GM06990 (cell line): ENCODE results near the gene SLC39A3.

ENCODE experiments used
- DNase-seq: peaks from one replicate; pipeline ENCODE4 v3.0.0-alpha.2; 2011; ENCODE audit not compliant: insufficient read length; ENCODE audit errors: extremely low read depth
- H3K27me3 ChIP-seq: replicated peaks from 2 replicates; pipeline ENCODE4 v1.6.0; 2011; ENCODE audit warnings: low read length; ENCODE audit not compliant: control insufficient read depth, insufficient read depth
- H3K36me3 ChIP-seq: 2 replicates; pipeline ENCODE4 v1.5.1; 2011; ENCODE audit warnings: low read length; ENCODE audit not compliant: control insufficient read depth, insufficient read depth
- H3K4me3 ChIP-seq: replicated peaks from 2 replicates; pipeline ENCODE4 v1.5.1; 2011; ENCODE audit warnings: low read depth, mild to moderate bottlenecking, control low read depth, low read length
- TF ChIP-seq, protein P1 (sequence below): IDR thresholded peaks from 2 replicates; pipeline ENCODE4 v1.5.1; 2011; ENCODE audit warnings: low read length, control low read depth, mild to moderate bottlenecking, inconsistent platforms; ENCODE audit not compliant: insufficient read depth, poor library complexity, severe bottlenecking

SLC39A3 gene

GRCh38 chr19:2770055-2771013, 30.5 kb upstream of the SLC39A3 start:
- DNase-seq: no peak
- peaks cover 14% of the 10 kb centered on the region for H3K36me3 ChIP-seq
- no peak overlapping the region for H3K4me3 ChIP-seq

GRCh38 chr19:2769218-2769617, 29.4 kb upstream of the SLC39A3 start:
- Histone ChIP-seq H3K4me3 (no peak overlapping the region), H3K36me3 (peaks cover 17% of the 10 kb centered on the region), H3K27me3 (no peaks in the 10 kb centered on the region)
- no peak for DNase-seq
- TF ChIP-seq, protein P1, sequence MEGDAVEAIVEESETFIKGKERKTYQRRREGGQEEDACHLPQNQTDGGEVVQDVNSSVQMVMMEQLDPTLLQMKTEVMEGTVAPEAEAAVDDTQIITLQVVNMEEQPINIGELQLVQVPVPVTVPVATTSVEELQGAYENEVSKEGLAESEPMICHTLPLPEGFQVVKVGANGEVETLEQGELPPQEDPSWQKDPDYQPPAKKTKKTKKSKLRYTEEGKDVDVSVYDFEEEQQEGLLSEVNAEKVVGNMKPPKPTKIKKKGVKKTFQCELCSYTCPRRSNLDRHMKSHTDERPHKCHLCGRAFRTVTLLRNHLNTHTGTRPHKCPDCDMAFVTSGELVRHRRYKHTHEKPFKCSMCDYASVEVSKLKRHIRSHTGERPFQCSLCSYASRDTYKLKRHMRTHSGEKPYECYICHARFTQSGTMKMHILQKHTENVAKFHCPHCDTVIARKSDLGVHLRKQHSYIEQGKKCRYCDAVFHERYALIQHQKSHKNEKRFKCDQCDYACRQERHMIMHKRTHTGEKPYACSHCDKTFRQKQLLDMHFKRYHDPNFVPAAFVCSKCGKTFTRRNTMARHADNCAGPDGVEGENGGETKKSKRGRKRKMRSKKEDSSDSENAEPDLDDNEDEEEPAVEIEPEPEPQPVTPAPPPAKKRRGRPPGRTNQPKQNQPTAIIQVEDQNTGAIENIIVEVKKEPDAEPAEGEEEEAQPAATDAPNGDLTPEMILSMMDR: no peak

More at GRCh38 chr19:2770055-2771013, 30.5 kb upstream of the SLC39A3 start:
- no peaks in the 10 kb centered on the region for H3K27me3 ChIP-seq
- TF ChIP-seq, protein P1: no peak

DNA sequence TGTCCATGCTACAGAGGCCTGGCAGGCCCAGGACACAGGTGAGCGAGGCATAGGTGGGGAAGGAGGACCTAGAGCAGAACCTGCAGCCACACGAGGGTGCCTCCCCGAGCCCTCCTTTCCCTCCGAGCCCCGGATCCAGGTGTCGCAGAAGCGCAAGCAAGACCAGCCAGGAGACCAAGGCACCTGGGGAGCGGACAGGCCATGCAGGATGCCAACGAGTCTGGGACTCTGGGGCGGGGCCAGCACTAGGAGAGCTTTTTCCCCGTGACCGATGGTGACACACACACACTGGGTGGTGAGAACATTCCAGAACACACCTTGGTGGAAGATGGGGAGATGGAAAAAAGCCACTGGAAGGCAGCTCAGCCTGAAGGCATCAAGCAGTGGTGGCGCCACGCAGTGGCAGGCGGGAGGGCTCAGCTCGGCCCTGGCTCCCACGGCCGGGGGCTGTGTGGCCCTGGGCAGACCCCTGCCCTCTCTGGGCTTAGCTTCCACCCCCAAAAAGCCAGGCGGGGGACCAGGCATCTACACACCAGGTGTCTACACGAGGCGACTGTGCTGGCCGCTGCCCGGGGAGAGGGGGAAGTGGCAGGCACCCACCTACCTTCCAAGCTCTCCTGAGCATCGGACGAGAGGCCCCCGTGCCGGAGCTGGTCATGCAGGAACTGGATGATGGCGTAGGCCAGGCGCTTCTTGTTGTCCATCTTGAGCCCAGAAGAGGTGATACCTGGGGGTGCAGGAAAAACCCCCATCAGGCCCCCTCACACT, 28.7 kb upstream of the SLC39A3 start:
- DNase-seq: no peak
- no peak overlapping the region for H3K4me3 ChIP-seq
- TF ChIP-seq, protein P1: no peak
- H3K36me3 ChIP-seq: peaks cover 16% of the 10 kb centered on the region
- H3K27me3 ChIP-seq: no peaks in the 10 kb centered on the region

- Histone ChIP-seq H3K27me3 (no peaks in the 10 kb centered on the region), H3K4me3 (no peak overlapping the region), H3K36me3 (peaks cover 23% of the 10 kb centered on the region)
- no peak for DNase-seq
- TF ChIP-seq, protein P1: no peak
Measured at GRCh38 chr19:2767688-2768087, 27.9 kb upstream of the SLC39A3 start.

GRCh38 chr19:2766594-2767372, 27.0 kb upstream of the SLC39A3 start:
- peaks cover 27% of the 10 kb centered on the region for H3K36me3 ChIP-seq
- TF ChIP-seq, protein P1: no peak

More at GRCh38 chr19:2766594-2767372, 27.0 kb upstream of the SLC39A3 start:
- no peak overlapping the region for H3K4me3 ChIP-seq
- no peaks in the 10 kb centered on the region for H3K27me3 ChIP-seq
- no peak for DNase-seq
